Uterus (tissue), 2 donors: Measurements from ENCODE around the gene JARID2.

Source experiments
- POLR2A ChIP-seq, 2 donors: fragments of 450-650 bp; IDR thresholded peaks; one replicate each; pipeline ENCODE4 v1.6.1; 2016; ENCODE audit warnings: antibody characterized with exemption in 2 of 2, mild to moderate bottlenecking in 1 of 2, moderate library complexity in 1 of 2
- TF ChIP-seq, protein P1 (sequence below), 4 experiments: fragments of 200-600 bp in 2 of 4; fragments of 450-650 bp in 2 of 4; sonication (generic) in 2 of 4; IDR thresholded peaks; one replicate each; pipeline ENCODE4 v1.5.1; 2016 to 2019; ENCODE audit warnings: antibody characterized with exemption in 4 of 4, mild to moderate bottlenecking in 2 of 4, moderate library complexity in 1 of 4

DNA sequence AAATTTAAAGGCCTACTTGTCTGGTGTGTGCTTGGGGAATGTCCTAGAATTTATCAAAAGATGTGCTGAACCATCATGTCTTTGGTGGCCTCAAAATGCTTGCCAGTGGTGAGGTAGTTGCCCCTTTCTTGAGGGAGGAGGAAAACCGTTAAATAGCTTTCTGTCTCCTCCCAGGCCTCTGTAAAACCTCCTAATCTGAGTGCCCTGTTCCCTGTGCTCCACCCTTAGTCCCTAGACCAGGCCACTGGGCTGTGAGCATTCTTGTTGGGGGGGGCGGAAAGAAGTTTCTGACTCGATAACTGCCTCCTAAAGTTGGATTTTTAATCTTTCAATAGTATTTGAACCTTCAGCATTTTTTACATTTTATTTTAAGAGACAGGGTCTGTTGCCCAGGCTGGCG lies 23.1 kb downstream of the JARID2 start:
- no peak for TF ChIP-seq POLR2A (IDR thresholded peaks at IDR 0.05)
- TF ChIP-seq, protein P1, sequence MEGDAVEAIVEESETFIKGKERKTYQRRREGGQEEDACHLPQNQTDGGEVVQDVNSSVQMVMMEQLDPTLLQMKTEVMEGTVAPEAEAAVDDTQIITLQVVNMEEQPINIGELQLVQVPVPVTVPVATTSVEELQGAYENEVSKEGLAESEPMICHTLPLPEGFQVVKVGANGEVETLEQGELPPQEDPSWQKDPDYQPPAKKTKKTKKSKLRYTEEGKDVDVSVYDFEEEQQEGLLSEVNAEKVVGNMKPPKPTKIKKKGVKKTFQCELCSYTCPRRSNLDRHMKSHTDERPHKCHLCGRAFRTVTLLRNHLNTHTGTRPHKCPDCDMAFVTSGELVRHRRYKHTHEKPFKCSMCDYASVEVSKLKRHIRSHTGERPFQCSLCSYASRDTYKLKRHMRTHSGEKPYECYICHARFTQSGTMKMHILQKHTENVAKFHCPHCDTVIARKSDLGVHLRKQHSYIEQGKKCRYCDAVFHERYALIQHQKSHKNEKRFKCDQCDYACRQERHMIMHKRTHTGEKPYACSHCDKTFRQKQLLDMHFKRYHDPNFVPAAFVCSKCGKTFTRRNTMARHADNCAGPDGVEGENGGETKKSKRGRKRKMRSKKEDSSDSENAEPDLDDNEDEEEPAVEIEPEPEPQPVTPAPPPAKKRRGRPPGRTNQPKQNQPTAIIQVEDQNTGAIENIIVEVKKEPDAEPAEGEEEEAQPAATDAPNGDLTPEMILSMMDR (IDR thresholded peaks at IDR 0.05) = no peak
